ENCODE measurements around the gene SOX11.

The SOX11 gene

DNA sequence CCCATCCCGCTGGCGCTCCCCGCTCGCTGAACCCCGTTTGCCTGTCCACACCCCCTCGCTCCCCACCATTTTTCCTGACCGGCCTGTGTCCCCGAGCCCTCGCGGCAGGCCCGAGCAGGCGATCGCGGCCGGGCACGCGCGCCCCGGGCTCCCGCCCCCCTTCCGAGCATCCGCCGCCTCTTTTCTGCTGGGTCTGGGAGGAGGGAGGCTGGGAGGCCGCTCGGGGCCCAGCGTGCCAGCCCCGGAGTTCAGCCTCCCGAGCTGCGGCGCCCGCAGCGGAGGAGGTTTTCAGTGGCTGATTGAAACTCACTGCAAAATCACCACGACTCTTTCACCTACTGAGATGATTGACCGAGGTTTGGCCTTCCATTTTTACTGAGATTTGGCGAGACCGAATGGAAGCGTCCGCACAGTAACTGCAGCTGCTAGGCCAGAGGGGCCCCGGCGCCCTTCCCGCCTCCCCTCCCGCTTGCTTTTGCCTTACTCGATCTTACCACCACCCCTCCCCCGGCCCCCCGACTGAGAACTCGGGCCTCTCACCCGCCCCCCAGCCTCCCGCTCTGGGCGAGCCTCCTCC is 4.8 kb downstream of the SOX11 start:
- TF ChIP-seq, protein P1, sequence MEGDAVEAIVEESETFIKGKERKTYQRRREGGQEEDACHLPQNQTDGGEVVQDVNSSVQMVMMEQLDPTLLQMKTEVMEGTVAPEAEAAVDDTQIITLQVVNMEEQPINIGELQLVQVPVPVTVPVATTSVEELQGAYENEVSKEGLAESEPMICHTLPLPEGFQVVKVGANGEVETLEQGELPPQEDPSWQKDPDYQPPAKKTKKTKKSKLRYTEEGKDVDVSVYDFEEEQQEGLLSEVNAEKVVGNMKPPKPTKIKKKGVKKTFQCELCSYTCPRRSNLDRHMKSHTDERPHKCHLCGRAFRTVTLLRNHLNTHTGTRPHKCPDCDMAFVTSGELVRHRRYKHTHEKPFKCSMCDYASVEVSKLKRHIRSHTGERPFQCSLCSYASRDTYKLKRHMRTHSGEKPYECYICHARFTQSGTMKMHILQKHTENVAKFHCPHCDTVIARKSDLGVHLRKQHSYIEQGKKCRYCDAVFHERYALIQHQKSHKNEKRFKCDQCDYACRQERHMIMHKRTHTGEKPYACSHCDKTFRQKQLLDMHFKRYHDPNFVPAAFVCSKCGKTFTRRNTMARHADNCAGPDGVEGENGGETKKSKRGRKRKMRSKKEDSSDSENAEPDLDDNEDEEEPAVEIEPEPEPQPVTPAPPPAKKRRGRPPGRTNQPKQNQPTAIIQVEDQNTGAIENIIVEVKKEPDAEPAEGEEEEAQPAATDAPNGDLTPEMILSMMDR (IDR thresholded peaks at IDR 0.05; ENCODE audit: low read depth, low read length), result no peak
- DNase-seq (ENCODE audit: extremely low read depth, low read depth), result no peak

DNA sequence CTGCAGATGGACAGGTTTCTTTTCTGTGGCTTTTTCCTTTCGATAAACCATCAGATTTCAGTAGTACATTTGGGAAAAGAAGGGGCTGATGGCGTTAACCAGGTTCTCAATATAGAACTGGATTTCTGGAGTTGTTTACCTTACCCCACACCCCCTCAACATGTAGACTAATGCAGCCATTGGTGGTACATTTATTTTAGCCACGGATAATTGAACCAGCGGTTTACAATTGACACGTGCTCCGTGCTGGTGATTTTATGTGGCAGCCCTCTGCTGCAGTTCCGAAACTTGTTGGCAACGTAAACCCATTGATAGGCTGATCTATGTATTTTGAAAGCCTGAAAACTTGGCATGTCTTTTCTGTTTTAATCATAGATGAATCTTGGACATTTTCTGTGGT is 5.4 kb downstream of the SOX11 start:
- no peak for DNase-seq (ENCODE audit: extremely low read depth, low read depth)
- TF ChIP-seq, protein P1 (IDR thresholded peaks at IDR 0.05; ENCODE audit: low read depth, low read length), result no peak

DNA sequence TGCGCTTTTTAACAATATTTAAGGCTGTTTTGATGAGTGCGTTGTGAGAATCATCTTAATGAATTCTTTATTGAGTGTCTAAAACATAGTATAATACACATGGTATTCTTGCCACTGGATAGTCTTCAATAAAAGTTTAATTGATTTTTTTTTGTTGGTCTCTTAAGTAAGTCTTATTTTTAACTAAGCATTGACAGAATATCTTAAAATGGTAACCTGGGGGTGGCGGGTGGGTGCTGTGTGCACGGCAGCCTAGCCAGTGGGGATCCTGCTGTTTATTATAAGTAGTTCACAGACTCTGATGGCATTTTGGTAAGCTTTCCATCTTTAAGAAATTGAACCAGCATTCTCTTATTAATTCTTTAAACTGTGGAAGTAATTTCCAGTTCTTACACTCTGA is 6.0 kb downstream of the SOX11 start:
- DNase-seq (ENCODE audit: extremely low read depth, low read depth), result no peak
- TF ChIP-seq, protein P1 (IDR thresholded peaks at IDR 0.05; ENCODE audit: low read depth, low read length), result no peak

DNA sequence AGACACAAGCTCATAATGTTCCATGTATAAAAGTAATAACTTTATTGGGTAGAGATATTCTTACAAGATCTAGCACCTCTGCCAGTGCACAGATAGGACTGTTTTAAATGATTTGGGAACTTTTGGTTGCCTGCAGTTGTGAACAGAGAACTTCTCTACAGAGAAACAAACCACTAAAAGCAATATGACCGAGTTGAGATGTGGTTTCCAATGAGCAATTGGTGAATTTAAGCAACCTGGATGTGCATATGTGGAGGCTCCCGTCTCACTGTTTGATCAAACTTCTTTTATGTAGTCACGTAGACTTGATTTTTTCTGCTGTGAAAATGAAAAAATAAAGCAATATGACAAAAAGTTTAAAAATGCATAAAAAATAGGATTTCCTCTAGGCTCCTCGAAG is 7.8 kb downstream of the SOX11 start:
- TF ChIP-seq, protein P1 (IDR thresholded peaks at IDR 0.05; ENCODE audit: low read depth, low read length), result no peak
- DNase-seq (ENCODE audit: extremely low read depth, low read depth), result no peak

DNA sequence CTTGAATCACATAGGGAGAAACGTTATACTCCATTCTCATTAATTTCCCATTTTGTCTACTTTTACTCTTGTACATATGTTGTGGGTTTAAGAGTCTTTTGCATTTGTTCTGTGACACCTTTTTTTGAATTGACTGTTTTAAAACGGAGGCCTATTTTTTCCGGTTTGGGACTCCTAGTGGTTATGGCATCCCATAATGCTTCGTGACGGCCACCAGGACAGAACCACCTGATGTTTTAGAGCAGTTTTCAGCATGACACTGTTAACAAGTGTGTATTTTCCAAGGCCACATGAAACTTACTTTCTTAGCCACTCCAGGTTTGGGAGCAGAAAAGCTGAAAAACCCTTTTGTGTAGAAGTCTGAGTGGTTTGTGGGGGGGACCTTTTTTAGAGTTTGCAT is 8.4 kb downstream of the SOX11 start:
- DNase-seq (ENCODE audit: extremely low read depth, low read depth), result no peak
- TF ChIP-seq, protein P1 (IDR thresholded peaks at IDR 0.05; ENCODE audit: low read depth, low read length), result no peak

DNA sequence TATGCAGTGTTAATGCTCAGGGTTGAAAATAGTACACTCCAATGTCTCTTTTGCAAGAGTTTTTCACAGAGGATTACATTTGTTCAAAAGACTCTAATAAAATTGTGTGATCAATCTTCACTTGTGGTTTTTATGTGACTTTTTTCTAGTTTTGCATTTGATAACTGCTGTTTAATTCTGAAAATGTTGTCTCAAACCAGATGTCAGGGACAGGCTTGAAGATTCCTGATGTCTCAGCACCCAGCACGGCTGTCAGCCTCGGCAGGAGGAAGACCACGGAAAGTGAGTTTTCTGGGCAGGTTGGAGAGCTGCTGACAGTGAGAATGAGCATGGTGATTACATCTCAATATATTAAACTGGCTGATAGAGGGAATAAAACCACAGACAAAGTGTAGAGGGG is 9.1 kb downstream of the SOX11 start:
- TF ChIP-seq, protein P1 (IDR thresholded peaks at IDR 0.05; ENCODE audit: low read depth, low read length), result no peak

DNA sequence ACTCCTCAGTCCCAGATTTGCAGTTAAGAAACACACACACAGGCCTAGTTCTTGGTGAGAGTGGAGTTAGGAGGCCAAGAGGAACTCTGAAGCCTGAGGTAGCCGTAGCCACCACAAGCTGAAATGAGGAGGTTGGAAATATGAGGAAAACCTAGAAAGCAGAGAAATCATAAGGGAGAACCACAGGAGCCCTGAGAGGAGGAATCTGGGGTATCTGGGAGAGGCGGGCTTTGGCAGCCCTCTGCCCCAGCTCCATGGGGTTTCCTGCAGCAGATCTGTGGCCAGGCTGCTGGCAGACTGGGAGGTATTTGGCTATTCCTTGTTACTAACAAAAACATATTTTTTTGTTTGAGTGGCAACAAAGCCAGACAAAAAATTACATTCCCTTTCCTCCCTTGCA is 11.0 kb downstream of the SOX11 start:
- no peak for DNase-seq (ENCODE audit: extremely low read depth, low read depth)
- TF ChIP-seq, protein P1 (IDR thresholded peaks at IDR 0.05; ENCODE audit: low read depth, low read length), result no peak

More for the DNA sequence above, 9.1 kb downstream of the SOX11 start:
- no peak for DNase-seq (ENCODE audit: extremely low read depth, low read depth)
